Measurements from ENCODE around the gene OXSM.

The OXSM gene

DNA sequence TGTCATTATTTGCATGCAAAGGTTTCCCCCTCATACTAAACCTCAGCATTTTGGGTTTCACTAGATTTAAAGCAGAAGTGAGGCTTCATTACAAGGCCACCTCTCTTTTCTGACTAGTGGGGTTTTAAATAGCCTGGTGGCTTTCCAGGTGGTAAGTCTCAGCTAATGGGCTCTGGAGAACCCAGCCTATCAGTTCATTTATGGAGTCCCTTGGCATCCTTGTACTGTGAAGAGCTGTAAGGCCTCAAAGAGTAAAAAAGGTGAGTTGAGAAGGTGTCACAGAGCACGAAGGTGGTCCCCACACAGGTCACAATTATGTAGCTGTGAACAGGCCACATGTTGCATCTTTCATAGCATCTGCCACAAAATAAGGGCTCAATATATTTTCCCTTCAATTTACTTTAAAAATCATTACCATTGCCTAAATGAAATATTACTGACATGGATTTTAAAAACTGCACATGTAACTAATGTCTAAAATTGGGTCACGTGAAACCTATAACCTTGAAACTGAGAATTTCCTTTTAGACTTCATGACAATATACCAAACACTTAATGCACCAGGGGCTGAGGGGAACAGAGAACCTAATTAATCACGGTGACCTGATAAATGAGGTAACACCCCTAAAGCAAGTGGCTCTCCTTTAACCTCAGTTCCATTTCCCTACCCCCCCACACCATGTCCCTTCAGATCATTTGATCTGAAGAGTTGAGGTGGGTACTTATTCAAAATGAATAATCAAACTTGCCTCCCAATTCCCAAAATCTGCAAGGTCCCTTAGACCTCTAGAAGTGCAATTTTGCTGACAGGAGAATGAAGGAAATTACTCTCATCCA lies 7.9 kb upstream of the OXSM start:
- DNase-seq (ENCODE audit: extremely low read depth, insufficient read length) = peak; percentile 59
- Histone ChIP-seq H3K4me3 (replicated peaks; ENCODE audit: low read depth, low read length) (peak overlapping the region; percentile 90), H3K36me3 (ENCODE audit: control insufficient read depth, insufficient read depth, low read length) (no peaks in the 10 kb centered on the region; the same call in 1 of the 2 replicates), H3K27me3 (replicated peaks; ENCODE audit: control insufficient read depth, insufficient read depth, low read length) (no peaks in the 10 kb centered on the region)
- TF ChIP-seq, protein P1, sequence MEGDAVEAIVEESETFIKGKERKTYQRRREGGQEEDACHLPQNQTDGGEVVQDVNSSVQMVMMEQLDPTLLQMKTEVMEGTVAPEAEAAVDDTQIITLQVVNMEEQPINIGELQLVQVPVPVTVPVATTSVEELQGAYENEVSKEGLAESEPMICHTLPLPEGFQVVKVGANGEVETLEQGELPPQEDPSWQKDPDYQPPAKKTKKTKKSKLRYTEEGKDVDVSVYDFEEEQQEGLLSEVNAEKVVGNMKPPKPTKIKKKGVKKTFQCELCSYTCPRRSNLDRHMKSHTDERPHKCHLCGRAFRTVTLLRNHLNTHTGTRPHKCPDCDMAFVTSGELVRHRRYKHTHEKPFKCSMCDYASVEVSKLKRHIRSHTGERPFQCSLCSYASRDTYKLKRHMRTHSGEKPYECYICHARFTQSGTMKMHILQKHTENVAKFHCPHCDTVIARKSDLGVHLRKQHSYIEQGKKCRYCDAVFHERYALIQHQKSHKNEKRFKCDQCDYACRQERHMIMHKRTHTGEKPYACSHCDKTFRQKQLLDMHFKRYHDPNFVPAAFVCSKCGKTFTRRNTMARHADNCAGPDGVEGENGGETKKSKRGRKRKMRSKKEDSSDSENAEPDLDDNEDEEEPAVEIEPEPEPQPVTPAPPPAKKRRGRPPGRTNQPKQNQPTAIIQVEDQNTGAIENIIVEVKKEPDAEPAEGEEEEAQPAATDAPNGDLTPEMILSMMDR (IDR thresholded peaks at IDR 0.05; ENCODE audit: insufficient read depth, low read length, poor library complexity, severe bottlenecking) = no peak

DNA sequence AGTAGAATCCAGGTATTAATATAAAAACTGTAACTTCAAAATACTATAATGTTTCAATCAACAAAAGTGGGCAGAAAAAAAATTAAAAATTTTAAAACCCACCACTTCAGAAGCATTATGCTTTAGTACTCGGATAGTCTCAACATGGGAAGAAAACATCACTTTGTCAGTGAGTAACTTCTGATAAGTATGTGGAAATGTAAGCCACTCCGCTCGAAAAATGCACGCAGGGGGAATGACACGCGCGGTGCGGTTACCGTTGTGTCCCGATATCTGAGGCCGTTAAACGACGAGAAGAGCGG lies 7.3 kb upstream of the OXSM start:
- DNase-seq (ENCODE audit: extremely low read depth, insufficient read length) = no peak
- Histone ChIP-seq H3K36me3 (ENCODE audit: control insufficient read depth, insufficient read depth, low read length) (no peaks in the 10 kb centered on the region), H3K4me3 (replicated peaks; ENCODE audit: low read depth, low read length) (peak overlapping the region; percentile 90)

DNA sequence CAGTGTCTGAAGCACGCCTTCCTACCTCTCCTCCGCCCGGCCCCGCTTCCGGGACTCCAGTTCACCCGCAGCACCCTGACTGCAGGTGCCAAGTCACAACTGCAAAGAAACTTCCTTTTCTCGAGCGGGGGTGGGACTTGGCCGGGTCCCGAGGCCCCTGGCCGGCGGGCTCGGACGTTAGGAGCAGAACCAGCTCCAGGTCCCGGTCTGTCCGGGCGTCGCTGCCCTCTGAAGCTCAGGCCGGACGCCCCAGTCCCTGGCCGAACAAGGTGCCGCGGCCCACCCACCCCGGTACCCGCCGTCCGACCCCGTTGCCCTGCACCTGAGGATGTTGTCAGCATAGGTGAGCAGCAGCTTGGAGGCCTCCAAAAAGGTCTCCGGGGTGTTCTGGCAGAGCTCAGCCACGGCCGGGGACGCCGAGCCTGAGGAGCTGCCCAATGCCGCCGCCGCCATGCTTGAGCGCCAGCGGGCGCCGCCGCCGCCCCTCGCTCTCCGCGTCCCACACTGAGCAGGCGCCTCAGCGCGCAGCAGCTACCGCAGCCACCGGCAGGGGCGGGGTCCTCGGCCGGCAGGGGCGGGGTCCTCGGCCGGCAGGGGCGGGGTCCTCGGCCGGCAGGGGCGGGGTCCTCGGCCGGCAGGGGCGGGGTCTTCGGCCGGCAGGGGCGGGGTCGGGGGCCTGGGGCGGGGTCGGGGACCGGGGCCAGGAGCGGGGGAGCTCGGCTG lies 6.8 kb upstream of the OXSM start, which contains the start of gene NGLY1:
NGLY1 (minus strand) TSS at position 506 of the 723 bp plus-strand sequence; CDS start at position 453, 53 bp downstream.
- DNase-seq (ENCODE audit: extremely low read depth, insufficient read length) = peak; percentile 88

More for the DNA sequence above, 7.3 kb upstream of the OXSM start:
- no peaks in the 10 kb centered on the region for H3K27me3 ChIP-seq (replicated peaks; ENCODE audit: control insufficient read depth, insufficient read depth, low read length)
- TF ChIP-seq, protein P1 (IDR thresholded peaks at IDR 0.05; ENCODE audit: insufficient read depth, low read length, poor library complexity, severe bottlenecking) = no peak

DNA sequence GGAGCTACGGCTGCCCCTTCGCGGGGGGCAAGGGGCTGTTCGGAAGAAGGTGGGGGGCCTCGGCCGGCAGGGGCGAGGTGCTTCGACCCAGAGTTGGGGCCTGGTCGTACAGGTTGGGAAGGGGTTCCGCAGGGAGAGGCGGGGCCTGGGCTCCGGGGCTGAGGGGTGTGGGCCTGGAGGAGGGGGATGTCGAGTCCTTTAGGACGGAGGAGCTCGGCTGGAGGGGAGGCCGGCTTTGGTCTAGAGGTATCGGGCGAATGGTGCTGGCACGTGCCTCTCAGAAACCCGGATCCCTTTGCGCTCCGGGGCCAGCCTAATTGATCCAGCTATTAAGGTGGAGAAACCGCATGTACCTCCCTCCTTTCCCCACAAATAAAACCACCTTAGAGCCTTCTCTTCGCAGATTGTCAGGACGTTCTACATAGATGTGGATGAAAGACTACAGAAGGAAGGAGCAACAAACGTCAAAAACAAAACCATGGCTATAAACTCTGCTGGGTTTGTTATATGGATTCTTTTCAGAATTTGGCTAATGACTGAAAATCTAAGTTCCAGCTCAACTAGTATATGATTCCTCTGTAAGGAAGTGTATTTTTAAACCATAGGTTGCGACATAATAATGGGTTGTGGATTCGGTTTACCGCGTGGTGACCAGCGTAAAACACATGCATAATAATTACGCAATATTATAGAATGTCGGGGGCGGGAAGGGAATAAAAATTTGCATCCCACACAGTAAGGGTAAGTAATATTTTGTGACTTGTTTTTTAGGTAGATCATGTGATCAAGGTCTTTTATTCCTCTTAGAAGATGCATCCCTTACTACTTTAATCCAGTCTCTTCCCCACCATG lies 6.0 kb upstream of the OXSM start:
- TF ChIP-seq, protein P1 (IDR thresholded peaks at IDR 0.05; ENCODE audit: insufficient read depth, low read length, poor library complexity, severe bottlenecking) = no peak
- peak; percentile 68 for DNase-seq (ENCODE audit: extremely low read depth, insufficient read length)

More for the DNA sequence above, 6.8 kb upstream of the OXSM start, which contains the start of gene NGLY1:
- peak within 1 kb of the TSS; percentile 90 for H3K4me3 ChIP-seq (replicated peaks; ENCODE audit: low read depth, low read length)
- H3K27me3 ChIP-seq (replicated peaks; ENCODE audit: control insufficient read depth, insufficient read depth, low read length) = no peaks in the 10 kb centered on the region
- no peaks in the 10 kb centered on the region for H3K36me3 ChIP-seq (ENCODE audit: control insufficient read depth, insufficient read depth, low read length)
- TF ChIP-seq, protein P1 (IDR thresholded peaks at IDR 0.05; ENCODE audit: insufficient read depth, low read length, poor library complexity, severe bottlenecking) = no peak

DNA sequence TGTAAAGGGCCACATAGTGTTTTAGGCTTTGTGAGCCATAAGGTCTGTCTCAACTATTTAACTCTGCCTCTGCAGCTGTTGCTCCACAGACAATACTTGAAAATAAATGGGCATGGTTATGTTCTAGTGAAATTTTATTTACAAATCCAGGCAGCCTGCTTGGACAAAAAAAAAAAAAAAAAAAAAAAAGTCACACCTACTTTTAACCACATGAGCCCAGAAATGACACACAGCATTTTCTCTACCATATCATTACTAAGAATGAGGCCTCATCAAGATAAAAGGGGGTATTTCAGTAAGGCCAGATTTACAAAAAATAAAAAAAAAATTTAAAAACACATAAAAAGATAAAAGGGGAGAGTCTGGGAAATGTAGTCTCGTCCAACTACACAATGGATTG lies 4.9 kb upstream of the OXSM start:
- DNase-seq (ENCODE audit: extremely low read depth, insufficient read length) = no peak
- TF ChIP-seq, protein P1 (IDR thresholded peaks at IDR 0.05; ENCODE audit: insufficient read depth, low read length, poor library complexity, severe bottlenecking) = no peak
- H3K4me3 ChIP-seq (replicated peaks; ENCODE audit: low read depth, low read length) = no peak overlapping the region
- H3K27me3 ChIP-seq (replicated peaks; ENCODE audit: control insufficient read depth, insufficient read depth, low read length) = no peaks in the 10 kb centered on the region
- no peaks in the 10 kb centered on the region for H3K36me3 ChIP-seq (ENCODE audit: control insufficient read depth, insufficient read depth, low read length)

More for the DNA sequence above, 6.0 kb upstream of the OXSM start:
- Histone ChIP-seq H3K4me3 (replicated peaks; ENCODE audit: low read depth, low read length) (peak overlapping the region; percentile 81), H3K27me3 (replicated peaks; ENCODE audit: control insufficient read depth, insufficient read depth, low read length) (no peaks in the 10 kb centered on the region), H3K36me3 (ENCODE audit: control insufficient read depth, insufficient read depth, low read length) (no peaks in the 10 kb centered on the region)

Data from GM06990 (cell line).